AG09309 (cell line): ENCODE data around the gene MYO10.

Experiments
- DNase-seq: peaks from one replicate; pipeline ENCODE4 v3.0.0-alpha.2; 2010; ENCODE audit warnings: low read depth
- H3K4me3 ChIP-seq: 2 replicates; pipeline ENCODE4 v1.5.1; 2011; ENCODE audit warnings: mild to moderate bottlenecking, low read depth, low read length, moderate library complexity; ENCODE audit not compliant: control insufficient read depth
- CTCF ChIP-seq: IDR thresholded peaks from 2 replicates; pipeline ENCODE4 v1.5.1; 2011; ENCODE audit warnings: mild to moderate bottlenecking, low read depth, low read length, inconsistent platforms; ENCODE audit not compliant: insufficient read depth, control insufficient read depth; ENCODE audit errors: missing control alignments

MYO10 gene

DNA sequence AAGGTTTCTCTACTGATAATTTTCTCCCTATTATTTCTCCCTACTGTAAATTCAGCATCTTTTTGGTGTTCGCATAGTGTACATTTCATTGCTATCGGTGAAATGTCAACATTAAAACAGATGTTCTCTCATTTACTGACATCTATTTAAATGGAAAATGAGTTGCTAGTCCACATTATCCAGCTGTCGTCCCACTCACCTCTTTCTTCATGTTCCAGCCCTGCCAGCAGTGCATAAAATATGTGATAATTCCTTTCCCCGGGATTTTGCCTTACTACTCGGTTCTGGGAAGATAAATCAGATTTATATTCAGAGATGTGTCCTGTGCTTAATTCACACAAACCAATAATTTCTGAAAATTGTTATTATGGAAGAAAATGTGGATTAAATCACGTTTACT, 155.8 kb downstream of the MYO10 start:
- no peak overlapping the region for H3K4me3 ChIP-seq
- TF ChIP-seq CTCF, result no peak
- no peak for DNase-seq

GRCh38 chr5:16777432-16777831, 158.7 kb downstream of the MYO10 start:
- no peak for DNase-seq
- no peak for TF ChIP-seq CTCF
- H3K4me3 ChIP-seq, result no peak overlapping the region

- H3K4me3 ChIP-seq, result no peak overlapping the region
- no peak for DNase-seq
- no peak for TF ChIP-seq CTCF
Measured at GRCh38 chr5:16776611-16777251, 159.4 kb downstream of the MYO10 start.

- no peak overlapping the region for H3K4me3 ChIP-seq
- TF ChIP-seq CTCF, result no peak
- no peak for DNase-seq
Measured at GRCh38 chr5:16774806-16775205, 161.3 kb downstream of the MYO10 start.

DNA sequence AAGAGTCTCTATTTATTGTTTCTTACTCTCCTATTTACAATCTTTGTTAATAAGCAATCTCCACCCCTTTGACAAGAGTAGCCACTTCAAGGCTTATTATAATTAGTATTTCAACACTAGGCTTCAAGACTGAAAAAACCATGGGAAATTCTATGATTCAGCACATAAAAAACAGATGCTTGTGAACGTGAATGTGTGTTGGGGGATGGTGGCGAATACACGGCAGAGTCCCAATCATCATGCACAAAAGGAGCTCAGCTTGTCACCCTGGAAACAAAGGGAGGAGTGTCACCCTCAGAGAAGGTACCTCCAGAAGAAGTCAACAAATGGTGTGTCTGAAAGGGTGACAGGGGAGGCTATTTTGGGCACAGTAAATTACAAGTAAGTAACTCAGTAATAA, 162.1 kb downstream of the MYO10 start:
- no peak overlapping the region for H3K4me3 ChIP-seq
- no peak for DNase-seq
- TF ChIP-seq CTCF, result no peak

DNA sequence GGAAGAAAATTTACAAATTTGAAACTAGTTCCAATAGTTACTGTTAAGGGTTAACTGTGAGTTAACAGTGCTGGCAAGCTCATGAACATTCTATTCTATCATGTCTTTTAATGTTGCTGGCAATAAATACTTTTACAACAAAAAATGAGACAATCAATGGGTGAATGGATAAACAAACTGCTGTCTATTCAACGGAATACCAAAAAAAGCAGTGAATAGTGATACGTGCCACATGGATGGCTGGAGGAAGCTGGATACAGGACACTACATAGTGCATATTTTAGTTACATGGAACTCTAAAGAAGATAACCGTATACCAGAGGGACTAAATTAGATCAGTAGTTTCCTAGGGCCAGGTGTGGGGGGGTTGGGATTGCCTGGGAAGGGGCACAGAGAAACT, 163.5 kb downstream of the MYO10 start:
- no peak overlapping the region for H3K4me3 ChIP-seq
- no peak for TF ChIP-seq CTCF
- no peak for DNase-seq

GRCh38 chr5:16768184-16768583, 167.9 kb downstream of the MYO10 start:
- no peak for TF ChIP-seq CTCF
- DNase-seq, result no peak
- H3K4me3 ChIP-seq, result no peak overlapping the region
